Fibroblast of pulmonary artery (primary cell): ENCODE data around the gene ABHD12B.
"Not testable (repeated sequence)": the region's sequence is repeated elsewhere in the genome, so short reads cannot be mapped to it uniquely, and the experiment has no call there.

ENCODE experiments used
- DNase-seq: peaks from one replicate; pipeline ENCODE4 v3.0.0-alpha.2; 2010; ENCODE audit warnings: low read depth
- H3K4me3 ChIP-seq: replicated peaks from 2 replicates; pipeline ENCODE4 v1.5.1; 2011; ENCODE audit warnings: low read depth, mild to moderate bottlenecking, control low read depth, low read length, moderate library complexity
- TF ChIP-seq, protein P1 (sequence below): IDR thresholded peaks from 2 replicates; pipeline ENCODE4 v1.5.1; 2011; ENCODE audit warnings: mild to moderate bottlenecking, control low read depth, low read length, inconsistent platforms; ENCODE audit errors: missing control alignments

The ABHD12B gene

DNA sequence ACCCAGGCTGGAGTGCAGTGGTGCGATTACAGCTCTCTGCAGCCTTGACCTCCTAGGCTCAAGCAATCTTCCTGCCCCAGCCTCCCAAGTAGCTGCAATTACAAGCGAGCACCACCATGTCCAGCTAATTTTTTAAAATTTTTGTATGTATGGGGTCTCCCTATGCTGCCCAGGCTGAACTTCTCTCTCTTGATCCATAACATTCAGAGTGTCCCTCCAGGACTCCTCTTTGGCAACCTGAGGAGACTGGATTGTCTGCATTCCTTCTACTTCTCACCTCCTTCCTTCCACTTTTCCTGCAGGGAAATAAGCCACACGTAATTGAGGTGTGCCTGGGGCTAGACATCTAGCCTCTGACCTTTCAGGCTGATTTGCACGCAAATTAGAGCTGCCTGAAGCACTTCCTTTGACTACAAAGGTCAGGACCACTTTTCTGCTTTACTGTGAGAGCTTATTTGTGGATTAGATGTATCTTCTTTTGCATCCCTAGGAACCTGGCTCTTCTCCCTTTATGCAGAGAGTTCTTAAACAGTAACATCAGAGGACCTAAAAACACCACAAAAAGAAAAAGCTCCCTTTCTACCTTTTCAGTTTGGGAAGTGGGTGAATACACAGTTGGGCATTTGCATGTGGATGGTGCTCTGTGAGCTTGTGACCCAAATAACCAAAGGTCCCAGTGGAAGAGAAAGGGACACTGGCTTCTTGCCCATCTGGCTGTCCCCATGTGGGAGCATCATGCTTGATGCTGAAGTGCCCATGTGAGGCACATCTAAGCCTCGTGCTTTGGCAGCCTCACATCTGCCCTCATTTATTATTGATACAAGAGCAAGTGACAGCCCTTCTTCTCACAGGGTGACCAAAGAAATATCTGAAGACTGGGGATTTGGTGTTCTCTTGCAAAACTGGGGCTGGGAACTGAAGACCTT is 38.9 kb downstream of the ABHD12B start:
- no peak for DNase-seq
- H3K4me3 ChIP-seq: no peak overlapping the region
- TF ChIP-seq, protein P1, sequence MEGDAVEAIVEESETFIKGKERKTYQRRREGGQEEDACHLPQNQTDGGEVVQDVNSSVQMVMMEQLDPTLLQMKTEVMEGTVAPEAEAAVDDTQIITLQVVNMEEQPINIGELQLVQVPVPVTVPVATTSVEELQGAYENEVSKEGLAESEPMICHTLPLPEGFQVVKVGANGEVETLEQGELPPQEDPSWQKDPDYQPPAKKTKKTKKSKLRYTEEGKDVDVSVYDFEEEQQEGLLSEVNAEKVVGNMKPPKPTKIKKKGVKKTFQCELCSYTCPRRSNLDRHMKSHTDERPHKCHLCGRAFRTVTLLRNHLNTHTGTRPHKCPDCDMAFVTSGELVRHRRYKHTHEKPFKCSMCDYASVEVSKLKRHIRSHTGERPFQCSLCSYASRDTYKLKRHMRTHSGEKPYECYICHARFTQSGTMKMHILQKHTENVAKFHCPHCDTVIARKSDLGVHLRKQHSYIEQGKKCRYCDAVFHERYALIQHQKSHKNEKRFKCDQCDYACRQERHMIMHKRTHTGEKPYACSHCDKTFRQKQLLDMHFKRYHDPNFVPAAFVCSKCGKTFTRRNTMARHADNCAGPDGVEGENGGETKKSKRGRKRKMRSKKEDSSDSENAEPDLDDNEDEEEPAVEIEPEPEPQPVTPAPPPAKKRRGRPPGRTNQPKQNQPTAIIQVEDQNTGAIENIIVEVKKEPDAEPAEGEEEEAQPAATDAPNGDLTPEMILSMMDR: no peak

DNA sequence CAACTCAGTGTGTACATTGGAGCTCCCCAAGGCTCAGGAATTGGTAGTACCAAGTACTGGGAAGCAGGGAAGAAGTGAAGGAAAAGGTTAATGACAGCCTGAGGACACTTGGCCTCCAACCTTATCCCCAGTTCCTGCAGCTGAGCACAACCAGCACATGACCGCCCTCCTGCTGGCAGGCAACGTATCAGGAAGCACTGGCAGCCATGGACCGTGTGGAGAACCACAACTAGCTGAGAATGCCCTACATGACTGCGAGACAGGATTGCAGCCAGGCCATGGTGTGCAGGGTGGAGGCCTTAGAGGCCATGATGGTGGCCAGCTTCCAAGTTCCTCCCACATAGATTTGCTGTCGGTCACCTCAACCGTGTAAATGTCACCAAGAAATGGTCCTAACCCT is 45.6 kb downstream of the ABHD12B start:
- no peak for DNase-seq
- TF ChIP-seq, protein P1: no peak
- H3K4me3 ChIP-seq: no peak overlapping the region

DNA sequence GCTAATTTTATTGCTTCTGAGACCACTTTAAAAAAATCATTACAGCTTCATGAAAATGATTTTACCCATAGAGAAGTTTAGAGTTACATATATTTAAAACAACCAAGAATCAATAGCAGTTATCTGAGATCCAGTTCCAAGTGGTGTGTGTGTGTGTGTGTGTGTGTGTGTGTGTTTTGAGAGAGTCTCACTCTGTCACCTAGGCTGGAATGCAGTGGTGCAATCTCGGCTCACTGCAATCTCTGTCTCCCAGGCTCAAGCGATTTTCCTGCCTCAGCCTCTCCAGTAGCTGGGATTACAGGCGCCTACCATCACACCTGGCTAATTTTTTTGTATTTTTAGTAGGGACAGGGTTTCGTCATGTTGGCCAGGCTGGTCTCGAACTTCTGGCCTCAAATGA is 47.7 kb downstream of the ABHD12B start:
- H3K4me3 ChIP-seq, DNase-seq: not testable (repeated sequence)

DNA sequence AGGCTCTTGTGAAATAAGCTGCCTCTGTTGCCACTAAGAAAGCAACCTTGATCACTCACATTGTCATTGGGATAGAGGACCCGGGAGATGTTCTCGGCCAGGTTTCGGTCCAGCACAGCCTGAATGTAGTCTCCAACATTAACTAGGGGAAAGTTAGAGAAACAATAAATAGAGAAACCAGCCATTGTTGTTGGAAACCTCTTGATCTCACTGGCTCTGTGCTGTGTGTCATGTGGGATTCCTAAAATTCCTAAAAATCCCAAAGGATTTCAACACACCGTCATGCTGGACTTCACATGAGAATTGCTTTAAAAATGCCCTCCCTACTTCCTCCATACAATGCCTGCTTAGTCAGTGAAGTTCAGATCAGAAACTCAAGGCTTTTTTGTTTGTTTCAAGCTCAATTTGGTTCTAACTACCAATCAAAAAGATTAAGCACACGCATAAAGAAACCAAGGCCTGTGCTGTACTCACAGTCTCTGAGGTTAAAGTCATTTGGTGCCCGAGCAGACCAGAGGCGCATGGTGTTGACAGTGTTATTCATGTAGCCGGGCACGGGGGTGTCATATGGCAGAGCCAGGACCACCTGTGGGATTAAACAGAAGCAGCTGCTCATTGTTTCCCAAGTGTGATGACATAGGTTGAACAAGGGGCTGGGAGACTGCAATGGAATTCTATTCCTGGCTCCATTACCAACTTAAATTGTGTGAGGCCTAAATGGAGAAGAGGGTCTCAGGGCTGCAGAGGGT is 48.8 kb downstream of the ABHD12B start:
- peak; percentile 94 for DNase-seq
- no peak overlapping the region for H3K4me3 ChIP-seq
- TF ChIP-seq, protein P1: no peak

DNA sequence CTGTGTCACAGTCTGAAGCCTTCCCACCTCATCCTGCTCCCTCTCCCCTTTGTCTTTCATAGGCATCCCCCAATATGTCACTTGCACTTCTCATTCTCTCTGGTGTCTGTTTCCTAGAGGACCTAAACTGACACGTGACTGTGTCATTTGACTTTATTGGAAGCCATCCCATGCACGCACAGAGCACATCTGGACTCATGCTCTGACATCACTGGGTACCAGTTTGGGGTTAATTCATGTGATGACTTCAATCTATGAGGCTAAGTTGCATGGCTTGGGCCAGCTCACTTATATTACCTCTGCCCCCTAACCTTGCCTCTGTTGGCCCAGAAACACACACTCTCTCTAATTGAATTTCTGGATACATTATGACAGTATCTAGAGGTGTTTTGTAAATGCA is 51.0 kb downstream of the ABHD12B start:
- DNase-seq: no peak
- TF ChIP-seq, protein P1: no peak
- no peak overlapping the region for H3K4me3 ChIP-seq

DNA sequence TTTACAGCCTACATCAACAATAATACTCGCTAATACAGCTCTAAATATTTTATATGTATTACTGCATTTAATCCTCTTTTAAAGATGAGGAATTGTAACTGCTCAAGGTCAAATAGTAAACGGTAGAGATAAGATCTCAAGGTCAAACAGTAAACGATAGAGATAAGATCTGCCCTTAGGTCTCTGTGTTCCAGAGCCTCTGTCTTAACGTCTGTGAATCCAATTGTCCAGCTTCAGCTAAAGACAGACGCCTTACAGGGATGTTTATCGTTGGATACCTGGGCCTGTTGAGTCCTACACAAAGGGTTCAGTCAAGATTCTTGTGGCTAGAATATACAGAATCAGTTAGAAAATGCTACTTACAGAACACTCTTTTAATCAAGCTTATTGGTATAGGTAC is 52.4 kb downstream of the ABHD12B start:
- H3K4me3 ChIP-seq: no peak overlapping the region
- TF ChIP-seq, protein P1: no peak
- no peak for DNase-seq

DNA sequence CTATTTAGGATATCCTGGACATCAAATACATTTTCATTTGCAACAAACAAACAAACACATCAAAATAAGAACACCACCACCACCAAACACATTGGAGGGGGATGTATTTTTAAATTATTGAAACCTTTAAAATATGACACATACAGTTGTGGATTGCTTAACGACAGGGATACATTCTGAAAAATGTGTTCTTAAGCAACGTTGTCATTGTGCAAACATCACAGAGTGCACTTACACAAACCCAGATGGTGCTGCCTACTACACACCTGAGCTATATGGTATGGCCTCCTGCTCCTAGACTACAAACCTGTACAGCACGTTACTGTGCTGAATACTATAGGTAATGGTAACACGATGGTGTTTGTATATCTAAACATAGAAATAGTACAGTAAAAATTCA is 53.0 kb downstream of the ABHD12B start:
- no peak for DNase-seq
- TF ChIP-seq, protein P1: no peak

More for the DNA sequence above, 53.0 kb downstream of the ABHD12B start:
- no peak overlapping the region for H3K4me3 ChIP-seq
